HEK293 (cell line): ENCODE data around the gene MARCHF7.

Experiments
- CTCF ChIA-PET: fragments of 350-600 bp; formaldehyde crosslinking; extraction: SDS; loops from one replicate; lab custom pipeline; 2021; ENCODE audit warnings: antibody characterized with exemption; lab: Yijun Ruan, JAX
- POLR2A ChIA-PET: fragments of 300-600 bp; formaldehyde crosslinking; extraction: SDS; loops from one replicate; lab custom pipeline; 2020; ENCODE audit warnings: antibody characterized with exemption, inconsistent platforms; lab: Yijun Ruan, JAX
- H3K27ac ChIP-seq: fragments of 200-500 bp; sonication (Bioruptor generic); 2 replicates; pipeline ENCODE4 v1.5.1; 2014; ENCODE audit warnings: low read depth, low read length, control low read depth, inconsistent platforms; ENCODE audit errors: extremely low read depth
- H3K36me3 ChIP-seq, 2 experiments: fragments of 200-500 bp in 1 of 2; sonication (Bioruptor generic) in 1 of 2; 1 replicate in 1 of 2; 2 replicates in 1 of 2; pipeline ENCODE4 v1.5.1; 2014 to 2017; ENCODE audit warnings: inconsistent platforms in 2 of 2, low read length in 2 of 2; ENCODE audit not compliant: control insufficient read depth in 2 of 2, insufficient read depth in 1 of 2
- H3K4me1 ChIP-seq: fragments of 200-500 bp; sonication (Bioruptor generic); 2 replicates; pipeline ENCODE4 v1.5.1; 2014; ENCODE audit warnings: mild to moderate bottlenecking, low read length, inconsistent platforms; ENCODE audit not compliant: control insufficient read depth, insufficient read depth
- H3K4me3 ChIP-seq: 2 replicates; pipeline ENCODE4 v1.5.1; 2011; ENCODE audit warnings: low read depth, mild to moderate bottlenecking, control low read depth, low read length, moderate library complexity
- H3K9me3 ChIP-seq: fragments of 200-500 bp; sonication (Bioruptor generic); 2 replicates; pipeline ENCODE4 v1.5.1; 2014; ENCODE audit warnings: low read depth, low read length, inconsistent platforms; ENCODE audit not compliant: control insufficient read depth, insufficient read depth
- KLF7 ChIP-seq: fragments of 450-650 bp; formaldehyde crosslinking; IDR thresholded peaks from 2 replicates; pipeline ENCODE4 v1.5.1; 2016; ENCODE audit warnings: missing biosample characterization, missing genetic modification characterization, borderline replicate concordance
- MYNN ChIP-seq: fragments of 450-650 bp; formaldehyde crosslinking; IDR thresholded peaks from 2 replicates; pipeline ENCODE4 v1.5.1; 2016; ENCODE audit warnings: missing biosample characterization, missing genetic modification characterization, borderline replicate concordance
- OSR2 ChIP-seq: fragments of 450-650 bp; formaldehyde crosslinking; IDR thresholded peaks from 2 replicates; pipeline ENCODE4 v1.5.1; 2016; ENCODE audit warnings: missing biosample characterization, missing genetic modification characterization
- SP2 ChIP-seq: fragments of 450-650 bp; formaldehyde crosslinking; IDR thresholded peaks from 2 replicates; pipeline ENCODE4 v1.5.1; 2016; ENCODE audit warnings: missing biosample characterization, missing genetic modification characterization
- YY2 ChIP-seq: fragments of 450-650 bp; formaldehyde crosslinking; IDR thresholded peaks from 2 replicates; pipeline ENCODE4 v1.5.1; 2016; ENCODE audit warnings: missing biosample characterization, missing genetic modification characterization
- ZBTB21 ChIP-seq: fragments of 450-650 bp; formaldehyde crosslinking; IDR thresholded peaks from 2 replicates; pipeline ENCODE4 v1.5.1; 2017; ENCODE audit warnings: missing biosample characterization, missing genetic modification characterization
- ZFP69B ChIP-seq: fragments of 450-650 bp; formaldehyde crosslinking; IDR thresholded peaks from 2 replicates; pipeline ENCODE4 v1.5.1; 2016; ENCODE audit warnings: missing biosample characterization, missing genetic modification characterization
- ZNF10 ChIP-seq: fragments of 450-650 bp; formaldehyde crosslinking; IDR thresholded peaks from 2 replicates; pipeline ENCODE4 v1.5.1; 2017; ENCODE audit warnings: missing biosample characterization, missing genetic modification characterization
- ZNF174 ChIP-seq: fragments of 450-650 bp; formaldehyde crosslinking; IDR thresholded peaks from 2 replicates; pipeline ENCODE4 v1.5.0; 2017; ENCODE audit warnings: missing biosample characterization, mild to moderate bottlenecking, missing genetic modification characterization
- ZNF398 ChIP-seq: fragments of 450-650 bp; formaldehyde crosslinking; IDR thresholded peaks from 2 replicates; pipeline ENCODE4 v1.5.1; 2017; ENCODE audit warnings: missing biosample characterization, missing genetic modification characterization
- ZNF518A ChIP-seq: fragments of 450-650 bp; formaldehyde crosslinking; conservative IDR thresholded peaks from 2 replicates; pipeline ENCODE4 v1.5.1; 2016; ENCODE audit warnings: low read depth, missing biosample characterization, missing genetic modification characterization
- ZNF544 ChIP-seq: fragments of 450-650 bp; formaldehyde crosslinking; IDR thresholded peaks from 2 replicates; pipeline ENCODE4 v1.5.0; 2017; ENCODE audit warnings: missing biosample characterization, missing genetic modification characterization
- ZNF571 ChIP-seq: fragments of 450-650 bp; formaldehyde crosslinking; IDR thresholded peaks from 2 replicates; pipeline ENCODE4 v1.5.0; 2017; ENCODE audit warnings: missing biosample characterization, missing genetic modification characterization
- ZNF707 ChIP-seq: fragments of 450-650 bp; formaldehyde crosslinking; IDR thresholded peaks from 2 replicates; pipeline ENCODE4 v1.5.1; 2016; ENCODE audit warnings: missing biosample characterization, missing genetic modification characterization
- ZNF776 ChIP-seq: fragments of 450-650 bp; formaldehyde crosslinking; IDR thresholded peaks from 2 replicates; pipeline ENCODE4 v1.5.0; 2017; ENCODE audit warnings: missing biosample characterization, missing genetic modification characterization, borderline replicate concordance
- ZNF785 ChIP-seq: fragments of 450-650 bp; formaldehyde crosslinking; IDR thresholded peaks from 2 replicates; pipeline ENCODE4 v1.5.1; 2016; ENCODE audit warnings: missing biosample characterization, missing genetic modification characterization
- ZSCAN23 ChIP-seq: fragments of 450-650 bp; formaldehyde crosslinking; IDR thresholded peaks from 2 replicates; pipeline ENCODE4 v1.5.1; 2016; ENCODE audit warnings: missing biosample characterization, missing genetic modification characterization
- ZSCAN4 ChIP-seq: fragments of 450-650 bp; formaldehyde crosslinking; IDR thresholded peaks from 2 replicates; pipeline ENCODE4 v1.5.1; 2017; ENCODE audit warnings: missing biosample characterization, missing genetic modification characterization
- TF ChIP-seq, protein P1 (sequence below): fragments of 450-650 bp; formaldehyde crosslinking; IDR thresholded peaks from 2 replicates; pipeline ENCODE4 v1.5.1; 2016; ENCODE audit warnings: missing biosample characterization, missing genetic modification characterization, low read depth

MARCHF7 gene

GRCh38 chr2:159714247-159714930, 2.1 kb downstream of the MARCHF7 start:
- Histone ChIP-seq H3K4me3 (peak overlapping the region; percentile 100; the same call in 1 of the 2 replicates), H3K4me1 (no peaks in the 10 kb centered on the region; the same call in 1 of the 2 replicates), H3K36me3 (peaks cover 27 to 54% of the 10 kb centered on the region in 2 experiments), H3K9me3 (no peaks in the 10 kb centered on the region), H3K27ac (no peak overlapping the region)
- ChIA-PET CTCF (interaction anchor here (0.7 kb wide), 1 partner anchor 582 kb away, joined by 3 read pairs; no protein-coding TSS in a partner anchor), POLR2A (interaction anchor here (0.6 kb wide), 1 partner anchor 126 kb away, joined by 3 read pairs; no protein-coding TSS in a partner anchor)
- TF ChIP-seq MYNN (tag by site-specific recombination) (no peak), ZNF707 (tag by site-specific recombination) (no peak), ZNF776 (tag by site-specific recombination) (no peak), ZNF544 (tag by site-specific recombination) (no peak), ZNF518A (tag by site-specific recombination) (no peak), ZNF571 (tag by site-specific recombination) (no peak), YY2 (tag by site-specific recombination) (no peak), ZNF10 (tag by site-specific recombination) (no peak), OSR2 (tag by site-specific recombination) (no peak), ZNF785 (tag by site-specific recombination) (no peak), SP2 (tag by site-specific recombination) (no peak), ZNF398 (tag by site-specific recombination) (no peak), ZSCAN23 (tag by site-specific recombination) (no peak), ZSCAN4 (no peak), ZNF174 (tag by site-specific recombination) (no peak), ZFP69B (tag by site-specific recombination) (no peak), KLF7 (no peak), ZBTB21 (no peak)
- TF ChIP-seq, protein P1, sequence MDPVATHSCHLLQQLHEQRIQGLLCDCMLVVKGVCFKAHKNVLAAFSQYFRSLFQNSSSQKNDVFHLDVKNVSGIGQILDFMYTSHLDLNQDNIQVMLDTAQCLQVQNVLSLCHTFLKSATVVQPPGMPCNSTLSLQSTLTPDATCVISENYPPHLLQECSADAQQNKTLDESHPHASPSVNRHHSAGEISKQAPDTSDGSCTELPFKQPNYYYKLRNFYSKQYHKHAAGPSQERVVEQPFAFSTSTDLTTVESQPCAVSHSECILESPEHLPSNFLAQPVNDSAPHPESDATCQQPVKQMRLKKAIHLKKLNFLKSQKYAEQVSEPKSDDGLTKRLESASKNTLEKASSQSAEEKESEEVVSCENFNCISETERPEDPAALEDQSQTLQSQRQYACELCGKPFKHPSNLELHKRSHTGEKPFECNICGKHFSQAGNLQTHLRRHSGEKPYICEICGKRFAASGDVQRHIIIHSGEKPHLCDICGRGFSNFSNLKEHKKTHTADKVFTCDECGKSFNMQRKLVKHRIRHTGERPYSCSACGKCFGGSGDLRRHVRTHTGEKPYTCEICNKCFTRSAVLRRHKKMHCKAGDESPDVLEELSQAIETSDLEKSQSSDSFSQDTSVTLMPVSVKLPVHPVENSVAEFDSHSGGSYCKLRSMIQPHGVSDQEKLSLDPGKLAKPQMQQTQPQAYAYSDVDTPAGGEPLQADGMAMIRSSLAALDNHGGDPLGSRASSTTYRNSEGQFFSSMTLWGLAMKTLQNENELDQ (tag by site-specific recombination), result no peak
